Measurements from ENCODE around the gene PDE8A.

GRCh38 chr15:84981711-84982300, at the start of gene PDE8A:
- TF ChIP-seq CTCF (IDR thresholded peaks at IDR 0.05) (peak in 1 of 7 experiments; percentile 26), POLR2A (IDR thresholded peaks at IDR 0.05) (no peak)
